M059J (cell line): Measurements from ENCODE around the gene ATN1. TPM values are rescaled to one million over a fixed set of nuclear protein-coding genes. Genes with fewer than 3 reads are reported as not detected.
A peak's percentile ranks its signal among the peaks of the same experiment; 100 is the strongest.

Source experiments
- DNase-seq: peaks from one replicate; pipeline ENCODE4 v3.0.0-alpha.2; 2012; ENCODE audit warnings: low read depth
- total RNA-seq: library from RNA; depleted of rRNA; stranded (reverse); fragments of >200 nt; shearing (Covaris generic); gene quantifications from 2 replicates; pipeline ENCODE4 v1.2.3, GENCODE V29; 2014

ATN1 gene
- total RNA-seq, 1 experiment from 2014 or later, result 25.0 TPM

DNA sequence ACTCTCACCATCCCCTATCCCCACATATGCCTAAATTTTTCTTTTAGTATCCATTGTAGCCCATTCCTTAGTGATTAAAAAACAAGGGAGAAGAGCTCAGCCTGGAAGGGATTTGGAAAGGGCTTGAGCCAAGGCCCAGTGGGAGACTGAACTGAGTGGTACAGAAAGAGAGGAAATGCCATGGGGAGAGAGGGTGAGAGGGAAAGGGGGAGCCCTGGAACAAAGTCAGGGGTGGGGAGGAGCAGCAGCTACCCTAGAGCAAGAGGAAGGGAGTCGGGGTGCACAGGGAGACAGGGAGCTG lies 2.6 kb upstream of the ATN1 start:
- DNase-seq, result no peak

DNA sequence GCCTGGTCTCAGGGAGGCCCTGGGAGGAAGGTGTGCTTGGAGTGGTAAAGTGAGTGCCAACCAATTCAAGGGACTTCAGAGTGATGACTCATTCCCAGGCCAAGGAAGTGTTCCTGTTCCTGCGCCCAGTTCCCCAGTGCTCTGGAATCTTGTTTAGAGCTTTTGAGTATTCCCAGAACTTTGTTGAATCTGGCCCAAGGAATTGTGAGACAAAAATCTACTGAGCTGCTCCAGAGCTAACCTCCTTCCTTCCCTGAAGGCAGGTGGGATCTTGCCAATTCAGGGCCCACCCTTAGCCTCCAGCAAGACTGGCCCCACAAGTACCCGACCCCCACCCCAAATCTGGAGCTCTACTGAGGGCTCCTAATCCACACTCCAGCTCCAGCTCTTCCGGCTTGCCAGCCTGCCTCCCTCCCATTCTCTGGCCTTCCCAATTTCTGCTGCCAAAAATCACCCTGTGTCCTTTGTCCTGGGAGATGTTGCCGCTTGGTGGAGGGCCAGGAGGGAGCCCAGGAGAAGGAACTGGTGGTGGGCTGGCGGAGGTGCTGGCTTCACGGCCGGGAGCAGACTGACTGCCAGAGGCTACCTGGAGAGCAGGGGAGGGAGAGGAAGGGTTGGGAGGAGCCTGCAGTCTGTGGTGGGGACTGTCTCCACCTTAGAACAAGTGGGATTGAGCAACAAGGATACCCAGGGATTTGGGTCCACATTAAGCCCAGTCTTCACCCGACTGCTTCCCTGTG lies 2.0 kb upstream of the ATN1 start:
- peak; percentile 97 for DNase-seq

DNA sequence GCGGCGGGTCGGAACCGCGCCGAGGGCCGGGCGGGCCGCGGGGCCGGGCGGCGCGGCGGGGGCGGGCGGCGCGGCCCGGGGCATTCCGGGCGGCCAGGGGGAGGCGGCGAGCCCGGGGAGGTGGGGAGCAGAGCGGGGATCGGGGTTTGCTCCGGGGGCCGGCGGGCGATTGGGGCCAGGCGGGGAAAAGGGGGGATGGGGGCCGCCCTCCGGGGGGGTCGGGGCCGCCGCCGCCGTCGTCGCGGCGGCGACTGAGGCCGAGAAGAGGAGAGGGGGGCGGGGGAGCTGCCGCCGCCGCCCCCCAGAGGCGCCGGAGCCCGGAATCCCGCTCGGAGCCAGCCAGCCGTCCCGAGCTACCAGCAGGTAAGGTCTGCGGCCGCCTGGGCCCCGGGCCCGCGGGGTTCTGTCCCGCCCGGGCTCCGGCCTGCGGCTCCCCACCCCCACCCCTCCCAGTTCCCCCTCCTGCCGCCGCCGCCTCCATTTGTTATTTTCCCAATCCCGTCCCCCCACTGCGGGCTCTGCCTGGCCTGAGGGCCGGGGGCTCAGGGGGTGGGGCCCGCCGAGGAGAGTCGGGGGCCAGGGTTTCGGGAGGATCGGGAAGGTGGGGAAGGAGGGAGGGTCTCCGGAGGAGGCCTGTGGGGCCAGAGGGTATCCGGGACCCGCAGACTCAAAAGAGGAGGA lies 403 bp downstream of the ATN1 start:
- no peak for DNase-seq

DNA sequence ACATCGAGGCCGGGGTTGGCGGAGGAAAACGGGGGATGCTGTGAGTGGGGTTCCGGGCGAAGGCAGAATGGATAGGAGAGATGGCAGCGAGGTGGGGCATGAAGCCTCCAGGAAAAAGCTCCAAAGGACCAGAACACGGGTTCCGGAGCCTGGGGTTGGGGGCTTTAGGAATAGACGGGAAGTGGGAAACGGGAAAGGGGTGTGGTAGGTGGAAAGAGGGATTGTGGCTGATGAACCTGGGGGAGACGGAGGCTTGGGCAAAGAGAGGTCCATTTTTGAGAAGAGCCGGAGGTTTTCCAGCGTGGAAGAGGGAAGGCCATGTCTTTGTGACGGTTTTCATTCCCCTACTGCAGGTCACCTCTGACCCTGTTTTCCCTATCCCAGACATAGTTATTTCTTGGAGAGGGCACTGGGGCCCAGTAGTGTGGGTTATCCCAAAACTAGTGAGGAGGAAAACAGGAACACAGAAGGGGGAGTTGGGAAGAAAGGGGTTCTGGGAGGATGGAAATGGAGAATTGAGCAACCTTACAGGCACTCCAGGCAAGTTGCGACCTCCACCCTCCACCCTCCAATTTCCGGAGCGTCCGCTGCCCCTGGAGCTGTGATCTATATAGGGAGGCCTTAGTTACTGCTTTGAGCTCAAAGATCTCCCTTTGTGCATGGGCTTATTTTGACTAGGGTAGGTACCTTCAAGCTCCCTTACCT lies 1.1 kb downstream of the ATN1 start:
- DNase-seq, result no peak

DNA sequence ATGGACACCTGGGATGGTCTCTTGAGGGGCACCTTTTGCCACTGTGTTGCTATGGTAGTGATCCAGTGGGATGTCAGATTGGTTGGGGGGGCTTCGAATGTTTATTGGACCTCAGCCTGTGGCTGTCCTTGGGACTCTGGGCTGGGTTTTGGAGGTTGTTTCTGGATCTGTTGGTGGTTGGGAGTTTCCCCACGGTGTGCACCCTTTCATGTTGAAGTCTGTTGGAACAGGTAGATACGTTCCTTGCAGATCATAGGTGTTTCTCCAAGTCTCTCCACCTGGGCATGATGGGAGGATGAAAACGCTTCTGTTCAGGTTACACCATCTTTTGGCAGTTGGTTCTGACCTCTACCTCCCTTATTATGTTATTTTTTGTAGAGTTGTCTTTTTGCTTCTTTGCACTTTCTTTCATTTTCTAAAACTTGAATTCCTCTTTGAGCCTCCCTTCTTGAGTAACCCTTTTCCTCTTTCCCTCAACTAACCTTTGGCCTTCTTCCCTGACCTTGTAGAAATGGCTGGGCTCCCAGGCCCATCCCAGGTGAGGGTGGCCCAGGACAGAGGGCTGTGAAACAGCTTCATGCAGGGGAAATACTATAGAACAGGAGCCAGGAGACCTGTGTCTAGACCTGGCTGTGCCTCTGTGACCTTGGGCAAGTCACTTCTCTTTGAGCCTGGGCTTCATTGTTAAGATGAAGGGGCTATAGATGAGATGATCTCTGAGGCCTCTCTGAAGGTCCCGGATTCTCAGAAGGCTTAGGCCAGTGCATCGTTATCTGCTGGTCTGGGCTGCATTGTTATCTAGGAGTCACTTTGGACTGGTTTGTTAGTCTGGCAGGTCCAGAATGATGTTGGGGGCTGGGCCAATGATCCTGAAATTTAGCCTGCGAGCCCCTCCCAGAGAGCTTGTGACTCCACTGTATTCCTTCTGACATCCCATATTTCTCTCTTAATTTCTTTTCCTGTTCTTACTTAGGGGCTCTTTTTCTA lies 2.0 kb downstream of the ATN1 start:
- no peak for DNase-seq

DNA sequence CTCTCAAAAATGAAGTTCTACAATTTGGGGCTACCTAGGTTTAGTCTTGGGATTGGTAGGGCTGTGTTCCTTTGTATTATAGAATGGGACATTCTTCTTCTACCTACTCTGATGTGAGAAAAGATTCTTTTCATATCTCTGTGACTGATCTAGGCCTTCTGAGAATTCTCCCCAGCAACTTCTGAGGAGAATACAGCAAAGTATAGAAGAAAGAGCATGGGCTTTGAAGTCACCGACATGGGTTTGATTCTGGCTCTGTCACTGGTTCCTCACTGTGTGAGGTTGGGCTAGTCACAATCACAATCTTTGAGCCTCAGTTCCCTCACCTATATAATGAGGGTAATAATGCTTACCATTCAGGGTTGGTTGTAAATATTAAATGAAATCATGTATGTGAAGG lies 5.0 kb downstream of the ATN1 start:
- DNase-seq, result no peak

DNA sequence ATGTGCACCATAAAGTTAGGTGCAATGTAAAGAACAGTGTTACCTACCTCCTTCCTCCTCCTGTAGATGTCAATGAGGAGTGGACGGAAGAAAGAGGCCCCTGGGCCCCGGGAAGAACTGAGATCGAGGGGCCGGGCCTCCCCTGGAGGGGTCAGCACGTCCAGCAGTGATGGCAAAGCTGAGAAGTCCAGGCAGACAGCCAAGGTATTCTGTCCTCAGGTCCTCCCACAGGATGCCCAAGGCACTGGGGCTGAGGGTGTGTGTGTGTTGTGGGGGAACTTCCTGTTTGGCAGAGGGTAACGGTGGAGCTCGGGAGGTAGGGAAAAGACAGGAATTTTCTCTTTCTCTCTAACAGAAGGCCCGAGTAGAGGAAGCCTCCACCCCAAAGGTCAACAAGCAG lies 6.4 kb downstream of the ATN1 start:
- DNase-seq, result peak; percentile 69

DNA sequence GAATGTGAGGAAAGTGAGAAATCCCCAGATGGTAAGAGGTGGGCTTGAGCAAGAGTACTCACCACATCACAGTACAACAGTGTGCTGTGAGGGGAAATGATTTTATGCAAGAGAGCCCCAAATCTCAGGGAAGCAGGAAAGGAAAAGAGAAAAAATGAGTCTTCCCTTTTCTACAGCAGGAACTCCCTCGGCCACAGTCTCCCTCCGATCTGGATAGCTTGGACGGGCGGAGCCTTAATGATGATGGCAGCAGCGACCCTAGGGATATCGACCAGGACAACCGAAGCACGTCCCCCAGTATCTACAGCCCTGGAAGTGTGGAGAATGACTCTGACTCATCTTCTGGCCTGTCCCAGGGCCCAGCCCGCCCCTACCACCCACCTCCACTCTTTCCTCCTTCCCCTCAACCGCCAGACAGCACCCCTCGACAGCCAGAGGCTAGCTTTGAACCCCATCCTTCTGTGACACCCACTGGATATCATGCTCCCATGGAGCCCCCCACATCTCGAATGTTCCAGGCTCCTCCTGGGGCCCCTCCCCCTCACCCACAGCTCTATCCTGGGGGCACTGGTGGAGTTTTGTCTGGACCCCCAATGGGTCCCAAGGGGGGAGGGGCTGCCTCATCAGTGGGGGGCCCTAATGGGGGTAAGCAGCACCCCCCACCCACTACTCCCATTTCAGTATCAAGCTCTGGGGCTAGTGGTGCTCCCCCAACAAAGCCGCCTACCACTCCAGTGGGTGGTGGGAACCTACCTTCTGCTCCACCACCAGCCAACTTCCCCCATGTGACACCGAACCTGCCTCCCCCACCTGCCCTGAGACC lies 7.8 kb downstream of the ATN1 start:
- no peak for DNase-seq

DNA sequence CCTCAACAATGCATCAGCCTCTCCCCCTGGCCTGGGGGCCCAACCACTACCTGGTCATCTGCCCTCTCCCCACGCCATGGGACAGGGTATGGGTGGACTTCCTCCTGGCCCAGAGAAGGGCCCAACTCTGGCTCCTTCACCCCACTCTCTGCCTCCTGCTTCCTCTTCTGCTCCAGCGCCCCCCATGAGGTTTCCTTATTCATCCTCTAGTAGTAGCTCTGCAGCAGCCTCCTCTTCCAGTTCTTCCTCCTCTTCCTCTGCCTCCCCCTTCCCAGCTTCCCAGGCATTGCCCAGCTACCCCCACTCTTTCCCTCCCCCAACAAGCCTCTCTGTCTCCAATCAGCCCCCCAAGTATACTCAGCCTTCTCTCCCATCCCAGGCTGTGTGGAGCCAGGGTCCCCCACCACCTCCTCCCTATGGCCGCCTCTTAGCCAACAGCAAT lies 8.5 kb downstream of the ATN1 start:
- no peak for DNase-seq

DNA sequence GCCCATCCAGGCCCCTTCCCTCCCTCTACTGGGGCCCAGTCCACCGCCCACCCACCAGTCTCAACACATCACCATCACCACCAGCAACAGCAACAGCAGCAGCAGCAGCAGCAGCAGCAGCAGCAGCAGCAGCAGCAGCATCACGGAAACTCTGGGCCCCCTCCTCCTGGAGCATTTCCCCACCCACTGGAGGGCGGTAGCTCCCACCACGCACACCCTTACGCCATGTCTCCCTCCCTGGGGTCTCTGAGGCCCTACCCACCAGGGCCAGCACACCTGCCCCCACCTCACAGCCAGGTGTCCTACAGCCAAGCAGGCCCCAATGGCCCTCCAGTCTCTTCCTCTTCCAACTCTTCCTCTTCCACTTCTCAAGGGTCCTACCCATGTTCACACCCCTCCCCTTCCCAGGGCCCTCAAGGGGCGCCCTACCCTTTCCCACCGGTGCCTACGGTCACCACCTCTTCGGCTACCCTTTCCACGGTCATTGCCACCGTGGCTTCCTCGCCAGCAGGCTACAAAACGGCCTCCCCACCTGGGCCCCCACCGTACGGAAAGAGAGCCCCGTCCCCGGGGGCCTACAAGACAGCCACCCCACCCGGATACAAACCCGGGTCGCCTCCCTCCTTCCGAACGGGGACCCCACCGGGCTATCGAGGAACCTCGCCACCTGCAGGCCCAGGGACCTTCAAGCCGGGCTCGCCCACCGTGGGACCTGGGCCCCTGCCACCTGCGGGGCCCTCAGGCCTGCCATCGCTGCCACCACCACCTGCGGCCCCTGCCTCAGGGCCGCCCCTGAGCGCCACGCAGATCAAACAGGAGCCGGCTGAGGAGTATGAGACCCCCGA lies 9.1 kb downstream of the ATN1 start:
- DNase-seq, result no peak

DNA sequence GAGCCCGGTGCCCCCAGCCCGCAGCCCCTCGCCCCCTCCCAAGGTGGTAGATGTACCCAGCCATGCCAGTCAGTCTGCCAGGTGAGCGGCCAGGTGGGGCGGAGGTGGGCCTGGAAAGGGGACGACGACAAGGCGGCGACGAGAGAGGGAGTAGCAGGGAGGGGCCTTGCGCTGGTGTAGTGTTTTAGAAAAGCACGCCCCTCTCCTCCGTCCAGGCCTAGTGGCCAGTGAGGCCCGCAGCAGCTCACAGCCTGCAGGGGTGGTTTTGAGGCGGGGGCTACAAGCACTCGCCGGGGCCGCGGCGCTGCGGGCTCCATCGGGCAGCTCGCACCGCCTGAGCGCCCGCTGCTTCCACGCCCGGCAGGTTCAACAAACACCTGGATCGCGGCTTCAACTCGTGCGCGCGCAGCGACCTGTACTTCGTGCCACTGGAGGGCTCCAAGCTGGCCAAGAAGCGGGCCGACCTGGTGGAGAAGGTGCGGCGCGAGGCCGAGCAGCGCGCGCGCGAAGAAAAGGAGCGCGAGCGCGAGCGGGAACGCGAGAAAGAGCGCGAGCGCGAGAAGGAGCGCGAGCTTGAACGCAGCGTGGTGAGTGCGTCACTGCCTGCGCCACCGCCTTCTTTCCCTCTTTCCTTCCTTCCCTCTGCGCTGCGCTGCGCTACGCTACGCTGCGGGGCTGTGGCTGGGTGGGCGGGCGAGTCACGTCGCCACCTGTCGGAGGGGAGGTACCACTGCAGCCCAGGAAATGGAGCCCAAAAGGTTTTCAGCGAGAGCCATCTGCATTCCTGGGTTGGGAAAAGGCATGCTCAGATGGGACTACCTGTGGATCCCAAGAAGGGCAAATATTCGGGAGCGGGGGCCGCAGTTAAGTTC lies 10.0 kb downstream of the ATN1 start:
- DNase-seq, result peak; percentile 88

DNA sequence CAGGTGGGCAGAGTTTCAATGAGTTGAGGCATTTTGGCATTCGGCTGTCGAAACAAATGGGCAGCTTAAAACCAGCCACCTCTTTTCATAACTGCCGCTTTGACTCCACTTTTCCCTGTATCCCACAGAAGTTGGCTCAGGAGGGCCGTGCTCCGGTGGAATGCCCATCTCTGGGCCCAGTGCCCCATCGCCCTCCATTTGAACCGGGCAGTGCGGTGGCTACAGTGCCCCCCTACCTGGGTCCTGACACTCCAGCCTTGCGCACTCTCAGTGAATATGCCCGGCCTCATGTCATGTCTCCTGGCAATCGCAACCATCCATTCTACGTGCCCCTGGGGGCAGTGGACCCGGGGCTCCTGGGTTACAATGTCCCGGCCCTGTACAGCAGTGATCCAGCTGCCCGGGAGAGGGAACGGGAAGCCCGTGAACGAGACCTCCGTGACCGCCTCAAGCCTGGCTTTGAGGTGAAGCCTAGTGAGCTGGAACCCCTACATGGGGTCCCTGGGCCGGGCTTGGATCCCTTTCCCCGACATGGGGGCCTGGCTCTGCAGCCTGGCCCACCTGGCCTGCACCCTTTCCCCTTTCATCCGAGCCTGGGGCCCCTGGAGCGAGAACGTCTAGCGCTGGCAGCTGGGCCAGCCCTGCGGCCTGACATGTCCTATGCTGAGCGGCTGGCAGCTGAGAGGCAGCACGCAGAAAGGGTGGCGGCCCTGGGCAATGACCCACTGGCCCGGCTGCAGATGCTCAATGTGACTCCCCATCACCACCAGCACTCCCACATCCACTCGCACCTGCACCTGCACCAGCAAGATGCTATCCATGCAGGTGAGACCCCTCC lies 10.8 kb downstream of the ATN1 start:
- DNase-seq, result no peak

DNA sequence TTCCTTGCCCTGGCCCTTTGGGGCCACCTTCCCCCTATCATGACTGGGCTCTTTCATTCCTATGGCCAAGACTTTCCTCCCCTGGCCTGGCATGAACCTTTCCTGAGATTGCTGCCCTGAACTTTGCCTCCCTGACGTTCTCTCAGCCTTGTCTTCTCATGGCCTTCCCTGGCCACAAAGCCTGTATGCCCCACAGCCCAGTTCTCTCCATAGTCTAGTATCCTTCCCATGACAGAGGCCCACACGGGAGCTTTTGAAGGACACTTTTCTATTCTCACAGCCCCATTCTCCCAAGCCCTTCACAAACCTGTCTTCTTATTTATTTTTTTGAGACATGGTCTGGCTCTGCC lies 11.4 kb downstream of the ATN1 start:
- no peak for DNase-seq

DNA sequence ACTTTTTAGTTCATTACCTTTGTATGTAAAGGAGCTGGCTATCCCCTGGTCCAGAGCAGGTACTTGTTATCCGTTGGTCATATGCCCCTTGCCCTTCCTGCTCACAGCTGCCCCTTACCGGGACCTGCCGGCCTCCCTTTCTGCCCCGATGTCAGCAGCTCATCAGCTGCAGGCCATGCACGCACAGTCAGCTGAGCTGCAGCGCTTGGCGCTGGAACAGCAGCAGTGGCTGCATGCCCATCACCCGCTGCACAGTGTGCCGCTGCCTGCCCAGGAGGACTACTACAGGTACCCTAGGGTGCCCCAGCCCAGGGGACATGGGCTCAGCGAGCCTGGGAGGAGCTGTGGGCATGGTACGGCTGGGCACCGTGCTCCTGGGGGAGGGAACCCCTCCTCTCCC lies 13.5 kb downstream of the ATN1 start:
- no peak for DNase-seq

DNA sequence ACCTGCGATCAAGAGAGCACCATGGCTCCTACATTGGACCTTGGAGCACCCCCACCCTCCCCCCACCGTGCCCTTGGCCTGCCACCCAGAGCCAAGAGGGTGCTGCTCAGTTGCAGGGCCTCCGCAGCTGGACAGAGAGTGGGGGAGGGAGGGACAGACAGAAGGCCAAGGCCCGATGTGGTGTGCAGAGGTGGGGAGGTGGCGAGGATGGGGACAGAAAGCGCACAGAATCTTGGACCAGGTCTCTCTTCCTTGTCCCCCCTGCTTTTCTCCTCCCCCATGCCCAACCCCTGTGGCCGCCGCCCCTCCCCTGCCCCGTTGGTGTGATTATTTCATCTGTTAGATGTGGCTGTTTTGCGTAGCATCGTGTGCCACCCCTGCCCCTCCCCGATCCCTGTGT lies 14.0 kb downstream of the ATN1 start:
- DNase-seq, result no peak

DNA sequence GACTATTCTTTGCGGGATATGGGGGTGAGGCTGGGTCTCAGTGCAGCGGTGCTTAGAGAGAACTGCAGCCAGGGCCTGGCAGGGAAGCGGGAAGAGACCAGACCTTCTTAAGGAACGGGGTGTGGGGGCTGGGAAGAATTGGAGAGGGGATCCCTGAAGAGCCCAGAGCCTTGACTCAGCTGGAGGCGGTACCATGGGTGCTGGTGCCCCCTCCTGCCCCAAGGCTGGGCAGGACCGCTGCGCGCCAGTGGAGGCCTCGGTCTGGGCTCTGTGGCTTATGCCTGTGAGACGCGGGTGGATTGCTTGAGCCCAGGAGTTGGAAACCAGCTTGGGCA lies 14.5 kb downstream of the ATN1 start:
- peak; percentile 67 for DNase-seq

DNA sequence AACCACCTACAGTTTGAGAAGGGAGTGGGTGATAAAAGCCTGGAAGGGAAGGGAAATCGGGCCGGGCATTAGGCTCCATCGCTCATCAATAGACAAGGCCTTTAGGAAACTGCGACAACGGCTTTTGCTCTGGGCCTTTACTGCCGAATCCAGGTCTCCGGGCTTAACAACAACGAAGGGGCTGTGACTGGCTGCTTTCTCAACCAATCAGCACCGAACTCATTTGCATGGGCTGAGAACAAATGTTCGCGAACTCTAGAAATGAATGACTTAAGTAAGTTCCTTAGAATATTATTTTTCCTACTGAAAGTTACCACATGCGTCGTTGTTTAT lies 15.6 kb downstream of the ATN1 start:
- DNase-seq, result peak; percentile 90

DNA sequence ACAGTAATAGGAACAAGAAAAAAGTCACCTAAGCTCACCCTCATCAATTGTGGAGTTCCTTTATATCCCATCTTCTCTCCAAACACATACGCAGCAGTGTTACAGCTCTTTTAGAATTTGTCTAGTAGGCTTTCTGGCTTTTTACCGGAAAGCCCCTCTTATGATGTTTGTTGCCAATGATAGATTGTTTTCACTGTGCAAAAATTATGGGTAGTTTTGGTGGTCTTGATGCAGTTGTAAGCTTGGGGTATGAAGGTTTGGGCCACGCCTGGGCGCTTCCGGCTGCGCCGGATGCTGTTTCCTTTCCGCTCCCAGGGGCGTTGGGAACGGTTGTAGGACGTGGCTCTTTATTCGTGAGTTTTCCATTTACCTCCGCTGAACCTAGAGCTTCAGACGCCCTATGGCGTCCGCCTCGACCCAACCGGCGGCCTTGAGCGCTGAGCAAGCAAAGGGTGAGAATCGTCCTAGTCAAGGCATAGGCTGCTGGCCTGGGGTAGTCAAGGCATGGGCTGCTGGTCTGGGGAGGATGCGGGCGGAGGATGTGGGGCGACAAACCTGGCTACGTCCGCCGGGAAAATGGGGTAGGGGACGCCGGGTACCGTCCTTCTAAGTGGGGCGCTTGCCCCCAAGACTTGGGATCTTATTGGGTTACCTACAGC lies 16.1 kb downstream of the ATN1 start, which contains the start of the genes C12orf57 and RNU7-1:
Gene C12orf57, plus strand, starts transcription at position 301 of the 659 bp plus-strand sequence. Its CDS starts 100 bp downstream, at position 401.
Gene RNU7-1, plus strand, starts transcription at position 95 of the 659 bp plus-strand sequence.
- DNase-seq, result peak; percentile 95
